ENCODE data around the gene KCMF1.

KCMF1 gene

DNA sequence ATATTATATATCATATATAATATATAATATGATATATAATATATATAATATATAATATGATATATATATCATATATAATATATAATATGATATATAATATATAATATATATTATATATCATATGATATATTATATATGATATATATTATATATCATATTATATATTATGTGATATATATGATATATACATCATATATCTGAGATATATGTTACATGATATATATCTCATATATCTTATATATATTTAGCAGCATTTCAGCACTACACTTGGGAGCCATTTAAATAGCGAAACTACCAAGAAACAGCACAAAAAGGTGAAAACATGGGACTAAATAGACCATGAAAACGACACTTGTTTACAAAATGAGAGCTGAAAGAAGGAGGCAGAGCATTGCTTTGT is 37.3 kb downstream of the KCMF1 start:
- peaks cover 18% of the 10 kb centered on the region for H3K4me1 ChIP-seq (ENCODE audit: control insufficient read depth, insufficient read depth, low read length, poor library complexity, severe bottlenecking)
- H3K4me3 ChIP-seq (ENCODE audit: insufficient read depth, low read depth, low read length, poor library complexity, severe bottlenecking) = no peak overlapping the region
- DNase-seq = no peak
- H3K36me3 ChIP-seq (ENCODE audit: control insufficient read depth, insufficient read depth, low read length) = no peaks in the 10 kb centered on the region
- no peaks in the 10 kb centered on the region for H3K27me3 ChIP-seq (replicated peaks; ENCODE audit: control insufficient read depth, insufficient read depth, low read length, poor library complexity, severe bottlenecking)
- H3K27ac ChIP-seq (ENCODE audit: insufficient read depth, low read length, poor library complexity, severe bottlenecking) = no peak overlapping the region
- no peaks in the 10 kb centered on the region for H3K9me3 ChIP-seq (ENCODE audit: control insufficient read depth, low read length)

DNA sequence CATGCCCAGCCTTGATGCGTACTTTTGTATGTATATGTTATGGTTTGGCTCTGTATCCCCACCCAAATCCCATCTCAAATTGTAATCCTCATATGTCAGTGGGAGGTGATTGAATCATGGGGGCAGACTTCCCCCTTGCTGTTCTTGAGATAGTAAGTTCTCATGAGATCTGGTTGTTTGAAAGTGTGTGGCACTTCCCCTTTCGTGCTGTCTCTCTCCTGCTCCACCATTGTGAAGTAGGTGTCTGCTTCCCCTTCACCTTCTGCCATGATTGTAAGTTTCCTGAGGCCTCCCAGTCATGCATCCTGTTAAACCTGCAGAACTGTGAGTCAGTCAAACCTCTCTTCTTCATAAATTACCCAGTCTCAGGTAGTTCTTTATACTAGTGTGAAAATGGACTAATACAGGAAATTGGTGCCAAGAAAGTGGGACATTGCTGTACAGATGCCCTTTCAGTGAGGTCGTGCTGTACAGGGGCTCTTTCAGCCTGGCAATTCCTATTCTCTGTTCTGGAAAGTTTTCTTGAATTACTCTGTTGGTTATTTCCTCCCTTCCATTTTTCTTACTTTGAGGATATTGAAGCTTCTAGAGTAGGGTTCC is 38.2 kb downstream of the KCMF1 start:
- no peak for DNase-seq
- no peak overlapping the region for H3K27ac ChIP-seq (ENCODE audit: insufficient read depth, low read length, poor library complexity, severe bottlenecking)
- H3K4me3 ChIP-seq (ENCODE audit: insufficient read depth, low read depth, low read length, poor library complexity, severe bottlenecking) = no peak overlapping the region
- H3K27me3 ChIP-seq (replicated peaks; ENCODE audit: control insufficient read depth, insufficient read depth, low read length, poor library complexity, severe bottlenecking) = no peaks in the 10 kb centered on the region
- H3K4me1 ChIP-seq (ENCODE audit: control insufficient read depth, insufficient read depth, low read length, poor library complexity, severe bottlenecking) = peaks cover 11% of the 10 kb centered on the region
- H3K36me3 ChIP-seq (ENCODE audit: control insufficient read depth, insufficient read depth, low read length) = no peaks in the 10 kb centered on the region
- H3K9me3 ChIP-seq (ENCODE audit: control insufficient read depth, low read length) = no peaks in the 10 kb centered on the region

DNA sequence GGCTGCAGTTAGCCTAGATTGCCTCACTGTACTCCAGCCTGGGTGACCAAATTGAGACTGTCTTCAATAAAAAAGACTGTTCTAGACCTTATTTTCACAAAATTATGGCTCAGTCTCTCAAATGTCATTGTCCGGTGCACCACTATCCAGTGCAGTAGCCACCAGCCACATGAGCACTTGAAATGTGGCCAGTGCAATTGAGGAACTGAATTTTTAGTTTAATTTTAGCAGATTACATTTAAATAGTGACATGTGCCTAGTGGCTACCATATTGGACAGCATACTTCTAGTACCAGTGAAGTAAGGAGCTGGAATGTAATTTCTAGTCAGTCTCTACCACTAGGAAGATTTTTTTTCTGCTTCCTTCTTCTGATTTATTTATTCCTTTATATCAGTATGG is 39.4 kb downstream of the KCMF1 start:
- Histone ChIP-seq H3K4me1 (ENCODE audit: control insufficient read depth, insufficient read depth, low read length, poor library complexity, severe bottlenecking) (peaks cover 11% of the 10 kb centered on the region), H3K36me3 (ENCODE audit: control insufficient read depth, insufficient read depth, low read length) (no peaks in the 10 kb centered on the region), H3K4me3 (ENCODE audit: insufficient read depth, low read depth, low read length, poor library complexity, severe bottlenecking) (no peak overlapping the region), H3K27me3 (replicated peaks; ENCODE audit: control insufficient read depth, insufficient read depth, low read length, poor library complexity, severe bottlenecking) (no peaks in the 10 kb centered on the region), H3K9me3 (ENCODE audit: control insufficient read depth, low read length) (no peaks in the 10 kb centered on the region), H3K27ac (ENCODE audit: insufficient read depth, low read length, poor library complexity, severe bottlenecking) (no peak overlapping the region)
- no peak for DNase-seq

DNA sequence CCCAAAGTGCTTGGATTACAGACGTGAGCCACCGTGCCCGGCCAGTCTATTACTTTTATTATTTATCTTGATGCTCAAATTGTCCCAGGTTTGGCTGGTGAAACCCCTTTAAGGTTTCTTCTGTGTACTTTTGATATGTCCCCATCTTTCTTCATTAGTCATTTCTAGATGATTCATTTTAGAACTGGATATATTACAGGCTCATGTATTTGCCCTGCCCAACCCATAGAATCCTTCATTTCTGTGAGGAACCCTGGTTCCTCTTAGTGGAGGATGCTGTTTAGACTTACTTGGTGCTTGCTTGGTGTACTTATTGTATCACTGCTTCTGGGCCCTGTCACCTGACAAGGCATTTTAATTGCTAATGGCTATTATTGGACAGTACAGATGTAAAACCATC is 40.1 kb downstream of the KCMF1 start:
- no peak overlapping the region for H3K27ac ChIP-seq (ENCODE audit: insufficient read depth, low read length, poor library complexity, severe bottlenecking)
- peaks cover 11% of the 10 kb centered on the region for H3K4me1 ChIP-seq (ENCODE audit: control insufficient read depth, insufficient read depth, low read length, poor library complexity, severe bottlenecking)
- H3K4me3 ChIP-seq (ENCODE audit: insufficient read depth, low read depth, low read length, poor library complexity, severe bottlenecking) = no peak overlapping the region
- no peaks in the 10 kb centered on the region for H3K27me3 ChIP-seq (replicated peaks; ENCODE audit: control insufficient read depth, insufficient read depth, low read length, poor library complexity, severe bottlenecking)
- H3K9me3 ChIP-seq (ENCODE audit: control insufficient read depth, low read length) = no peaks in the 10 kb centered on the region
- no peak for DNase-seq
- H3K36me3 ChIP-seq (ENCODE audit: control insufficient read depth, insufficient read depth, low read length) = no peaks in the 10 kb centered on the region

DNA sequence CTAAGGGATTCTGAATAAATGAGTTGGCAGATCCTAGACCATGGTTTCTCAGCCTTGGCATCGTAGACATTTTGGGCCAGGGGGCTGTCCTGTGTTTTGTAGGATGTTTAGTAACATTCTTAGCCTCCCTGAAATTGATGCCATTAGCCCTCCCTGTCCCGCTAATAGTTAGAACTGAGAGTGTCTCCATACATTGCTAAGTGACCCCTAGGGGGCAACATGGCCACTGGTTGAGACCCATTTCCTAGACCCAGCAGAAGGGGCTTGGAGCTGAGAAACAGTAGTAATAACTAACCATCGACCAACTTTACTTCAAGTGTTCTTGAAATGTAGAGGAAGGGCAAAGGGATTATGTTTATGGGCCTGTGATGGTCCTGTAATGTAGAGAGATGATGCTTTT is 40.8 kb downstream of the KCMF1 start:
- Histone ChIP-seq H3K27me3 (replicated peaks; ENCODE audit: control insufficient read depth, insufficient read depth, low read length, poor library complexity, severe bottlenecking) (no peaks in the 10 kb centered on the region), H3K9me3 (ENCODE audit: control insufficient read depth, low read length) (no peaks in the 10 kb centered on the region), H3K36me3 (ENCODE audit: control insufficient read depth, insufficient read depth, low read length) (no peaks in the 10 kb centered on the region), H3K27ac (ENCODE audit: insufficient read depth, low read length, poor library complexity, severe bottlenecking) (peak overlapping the region; percentile 2), H3K4me3 (ENCODE audit: insufficient read depth, low read depth, low read length, poor library complexity, severe bottlenecking) (no peak overlapping the region), H3K4me1 (ENCODE audit: control insufficient read depth, insufficient read depth, low read length, poor library complexity, severe bottlenecking) (peaks cover 11% of the 10 kb centered on the region)
- no peak for DNase-seq

DNA sequence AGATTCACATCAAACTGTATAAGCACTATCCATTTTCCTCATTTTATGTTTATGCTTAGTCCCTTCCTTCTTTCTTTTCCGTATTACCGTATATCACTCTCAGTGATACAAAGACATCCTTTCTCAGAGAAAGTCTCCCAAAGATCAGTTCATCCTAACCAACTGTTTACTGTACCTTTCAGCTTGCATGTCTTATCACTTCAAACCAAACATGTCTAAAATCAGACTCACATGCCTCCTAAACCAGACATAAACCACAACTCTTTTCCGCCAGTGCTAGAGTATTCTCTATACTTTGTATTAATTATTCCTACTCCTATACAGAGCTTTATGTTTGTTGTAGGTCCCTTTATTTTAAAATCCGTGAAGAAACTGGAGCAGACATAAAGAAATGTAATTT is 41.5 kb downstream of the KCMF1 start:
- H3K9me3 ChIP-seq (ENCODE audit: control insufficient read depth, low read length) = no peaks in the 10 kb centered on the region
- peaks cover 11% of the 10 kb centered on the region for H3K4me1 ChIP-seq (ENCODE audit: control insufficient read depth, insufficient read depth, low read length, poor library complexity, severe bottlenecking)
- DNase-seq = no peak
- H3K27ac ChIP-seq (ENCODE audit: insufficient read depth, low read length, poor library complexity, severe bottlenecking) = no peak overlapping the region
- H3K4me3 ChIP-seq (ENCODE audit: insufficient read depth, low read depth, low read length, poor library complexity, severe bottlenecking) = no peak overlapping the region
- no peaks in the 10 kb centered on the region for H3K27me3 ChIP-seq (replicated peaks; ENCODE audit: control insufficient read depth, insufficient read depth, low read length, poor library complexity, severe bottlenecking)
- H3K36me3 ChIP-seq (ENCODE audit: control insufficient read depth, insufficient read depth, low read length) = no peaks in the 10 kb centered on the region

DNA sequence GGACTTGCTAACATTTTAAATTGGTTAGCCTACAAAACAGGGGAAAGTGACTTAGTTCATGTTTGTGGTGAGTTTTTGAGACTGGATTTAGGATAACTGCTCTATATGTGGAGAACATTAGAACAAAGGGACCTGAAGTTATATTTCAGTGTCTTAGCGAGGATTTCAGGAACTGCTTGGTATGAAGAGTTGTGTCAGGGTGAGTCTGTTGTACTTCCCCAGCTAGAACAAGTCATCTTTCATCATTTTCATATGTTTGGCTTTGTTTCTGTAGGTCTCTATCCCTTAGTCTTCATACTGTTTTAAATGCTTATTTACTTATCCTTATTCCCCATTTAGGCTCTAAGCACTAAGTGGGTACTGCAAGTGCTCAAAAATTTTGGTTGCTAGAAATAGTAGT is 41.9 kb downstream of the KCMF1 start:
- Histone ChIP-seq H3K9me3 (ENCODE audit: control insufficient read depth, low read length) (no peaks in the 10 kb centered on the region), H3K27me3 (replicated peaks; ENCODE audit: control insufficient read depth, insufficient read depth, low read length, poor library complexity, severe bottlenecking) (no peaks in the 10 kb centered on the region), H3K36me3 (ENCODE audit: control insufficient read depth, insufficient read depth, low read length) (no peaks in the 10 kb centered on the region), H3K4me3 (ENCODE audit: insufficient read depth, low read depth, low read length, poor library complexity, severe bottlenecking) (no peak overlapping the region), H3K27ac (ENCODE audit: insufficient read depth, low read length, poor library complexity, severe bottlenecking) (no peak overlapping the region), H3K4me1 (ENCODE audit: control insufficient read depth, insufficient read depth, low read length, poor library complexity, severe bottlenecking) (peaks cover 11% of the 10 kb centered on the region)
- DNase-seq = no peak

DNA sequence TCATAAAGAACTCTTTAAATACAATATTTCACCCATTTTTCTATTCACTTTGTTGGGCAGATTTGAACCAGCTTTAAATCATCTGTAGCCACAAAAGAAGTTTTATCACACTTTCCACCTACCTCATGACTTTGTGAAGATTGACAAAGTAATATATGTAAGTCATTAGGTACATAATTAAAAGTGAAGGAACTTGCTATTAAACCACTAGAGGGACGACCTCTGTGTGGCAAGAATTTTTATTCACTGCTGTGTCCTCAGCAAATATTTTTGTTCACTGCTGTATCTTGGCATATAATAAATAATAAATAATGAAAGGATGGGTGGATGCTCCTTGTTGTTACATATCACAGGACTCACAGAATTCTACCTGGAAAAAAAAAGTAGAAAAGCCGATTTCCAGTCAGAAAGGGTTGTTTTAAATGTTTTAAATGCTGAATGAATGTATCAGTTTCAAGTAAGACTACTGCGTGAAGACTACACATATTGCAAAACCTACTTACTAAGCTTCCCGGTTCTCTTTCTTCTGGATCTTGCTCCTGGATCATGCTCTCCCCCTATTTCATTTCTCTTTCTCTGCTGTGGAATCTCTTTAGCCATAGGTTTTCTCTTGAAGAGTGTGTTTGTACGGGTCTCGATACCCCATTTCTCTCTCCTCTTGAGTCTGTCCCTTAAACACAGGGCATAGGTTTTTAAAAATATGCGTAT is 44.8 kb downstream of the KCMF1 start:
- Histone ChIP-seq H3K4me1 (ENCODE audit: control insufficient read depth, insufficient read depth, low read length, poor library complexity, severe bottlenecking) (peaks cover 5% of the 10 kb centered on the region), H3K9me3 (ENCODE audit: control insufficient read depth, low read length) (no peaks in the 10 kb centered on the region), H3K4me3 (ENCODE audit: insufficient read depth, low read depth, low read length, poor library complexity, severe bottlenecking) (no peak overlapping the region), H3K36me3 (ENCODE audit: control insufficient read depth, insufficient read depth, low read length) (no peaks in the 10 kb centered on the region), H3K27ac (ENCODE audit: insufficient read depth, low read length, poor library complexity, severe bottlenecking) (no peak overlapping the region), H3K27me3 (replicated peaks; ENCODE audit: control insufficient read depth, insufficient read depth, low read length, poor library complexity, severe bottlenecking) (no peaks in the 10 kb centered on the region)
- no peak for DNase-seq

DNA sequence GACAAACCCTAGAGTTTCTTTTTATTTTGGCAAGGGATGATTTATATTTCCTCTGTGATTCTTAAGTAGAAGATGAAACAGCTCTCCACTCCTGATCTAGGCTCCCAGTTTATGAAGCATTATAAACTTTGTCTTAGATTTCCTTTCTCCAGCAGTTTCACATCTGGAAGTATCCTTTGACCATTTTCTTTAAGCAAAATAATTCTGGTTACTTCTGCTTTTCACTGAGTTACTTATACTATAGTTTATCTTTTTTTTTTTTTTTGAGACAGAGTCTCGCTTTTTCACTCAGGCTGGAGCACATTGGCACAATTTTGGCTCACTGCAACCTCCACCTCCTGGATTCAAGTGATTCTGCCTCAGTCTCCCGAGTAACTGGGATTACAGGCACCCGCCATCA is 45.5 kb downstream of the KCMF1 start:
- H3K36me3 ChIP-seq (ENCODE audit: control insufficient read depth, insufficient read depth, low read length) = no peaks in the 10 kb centered on the region
- DNase-seq = no peak
- no peak overlapping the region for H3K27ac ChIP-seq (ENCODE audit: insufficient read depth, low read length, poor library complexity, severe bottlenecking)
- H3K4me1 ChIP-seq (ENCODE audit: control insufficient read depth, insufficient read depth, low read length, poor library complexity, severe bottlenecking) = peaks cover 3% of the 10 kb centered on the region
- no peaks in the 10 kb centered on the region for H3K27me3 ChIP-seq (replicated peaks; ENCODE audit: control insufficient read depth, insufficient read depth, low read length, poor library complexity, severe bottlenecking)
- H3K9me3 ChIP-seq (ENCODE audit: control insufficient read depth, low read length) = no peaks in the 10 kb centered on the region
- no peak overlapping the region for H3K4me3 ChIP-seq (ENCODE audit: insufficient read depth, low read depth, low read length, poor library complexity, severe bottlenecking)

DNA sequence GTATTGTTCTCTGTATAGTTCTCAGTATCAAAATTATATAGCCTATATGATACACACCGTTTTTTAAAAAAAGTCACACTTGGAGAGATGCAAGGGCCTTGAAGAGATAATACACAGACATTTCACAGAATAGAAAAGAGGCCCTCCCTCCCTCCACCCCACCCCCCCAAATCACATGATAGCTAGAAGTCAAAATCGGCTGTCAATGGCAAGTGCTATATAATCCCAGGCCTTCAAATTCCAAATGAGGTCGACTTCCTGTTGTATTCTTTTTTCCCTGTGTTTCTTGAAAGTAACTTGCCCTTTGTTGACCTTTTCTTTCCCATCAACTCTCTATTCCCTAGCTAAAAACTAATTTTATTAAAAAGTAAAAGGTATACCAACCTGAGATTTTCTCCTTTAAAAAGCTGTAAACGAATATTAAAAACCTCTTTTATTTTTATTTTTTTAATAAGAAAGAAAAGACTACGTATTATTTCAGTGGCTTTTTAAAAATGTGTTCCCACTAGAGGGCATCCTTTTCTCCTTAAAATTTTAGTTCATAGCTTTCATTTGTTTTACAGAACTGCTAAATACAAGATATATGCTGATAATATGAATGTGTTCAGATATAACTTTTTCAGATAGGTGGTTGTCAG is 46.6 kb downstream of the KCMF1 start:
- DNase-seq = no peak
- Histone ChIP-seq H3K4me1 (ENCODE audit: control insufficient read depth, insufficient read depth, low read length, poor library complexity, severe bottlenecking) (no peaks in the 10 kb centered on the region), H3K27me3 (replicated peaks; ENCODE audit: control insufficient read depth, insufficient read depth, low read length, poor library complexity, severe bottlenecking) (no peaks in the 10 kb centered on the region), H3K27ac (ENCODE audit: insufficient read depth, low read length, poor library complexity, severe bottlenecking) (no peak overlapping the region), H3K36me3 (ENCODE audit: control insufficient read depth, insufficient read depth, low read length) (no peaks in the 10 kb centered on the region), H3K9me3 (ENCODE audit: control insufficient read depth, low read length) (no peaks in the 10 kb centered on the region), H3K4me3 (ENCODE audit: insufficient read depth, low read depth, low read length, poor library complexity, severe bottlenecking) (no peak overlapping the region)

Data from effector memory CD4-positive, alpha-beta T cell (primary cell).